Iris pigment epithelial cell (primary cell): ENCODE data around the gene MICALL2.

Experiments used
- DNase-seq: peaks from one replicate; pipeline ENCODE4 v3.0.0-alpha.2; 2011; ENCODE audit warnings: low read depth

Gene MICALL2

GRCh38 chr7:1493129-1493528 lies 33.9 kb upstream of the MICALL2 start:
- DNase-seq: no peak

GRCh38 chr7:1492640-1493039 lies 33.4 kb upstream of the MICALL2 start:
- DNase-seq: no peak

DNA sequence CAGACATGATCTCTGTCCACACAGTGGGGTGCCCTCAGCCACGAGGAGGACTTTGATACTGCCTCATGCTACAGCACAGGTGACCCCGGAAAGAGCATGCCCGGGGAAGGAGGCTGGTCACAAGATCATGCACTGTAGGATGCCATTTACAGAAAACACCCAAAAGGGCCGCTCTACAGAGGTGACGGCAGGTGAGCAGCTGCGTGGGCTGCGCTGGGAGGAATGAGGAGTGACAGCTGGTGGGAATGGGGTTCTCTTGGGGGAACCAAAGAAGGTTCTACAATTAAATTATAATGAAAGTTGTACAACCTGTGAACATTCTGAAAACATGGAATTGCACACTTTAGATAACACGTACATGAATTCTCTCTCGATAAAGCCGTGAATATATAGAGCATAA lies 33.0 kb upstream of the MICALL2 start:
- DNase-seq: no peak

DNA sequence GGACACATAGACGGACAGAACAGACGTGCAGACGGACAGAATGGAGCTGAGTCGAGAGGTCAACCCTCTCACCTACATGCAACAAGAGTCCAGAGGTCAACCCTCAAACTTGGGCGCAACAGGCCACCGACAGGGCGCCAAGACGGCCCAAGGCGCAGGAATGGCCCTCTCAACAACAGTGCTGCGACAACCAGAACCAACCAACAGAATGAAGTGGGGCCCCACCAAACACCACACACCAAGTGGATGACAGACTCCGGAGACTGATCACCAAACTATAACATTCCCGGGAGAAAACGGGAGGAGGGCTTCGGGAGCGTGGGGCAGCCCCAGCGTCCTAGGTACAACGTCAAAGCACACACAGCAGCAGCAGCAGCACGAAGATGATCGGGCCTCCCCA lies 31.6 kb upstream of the MICALL2 start:
- no peak for DNase-seq

DNA sequence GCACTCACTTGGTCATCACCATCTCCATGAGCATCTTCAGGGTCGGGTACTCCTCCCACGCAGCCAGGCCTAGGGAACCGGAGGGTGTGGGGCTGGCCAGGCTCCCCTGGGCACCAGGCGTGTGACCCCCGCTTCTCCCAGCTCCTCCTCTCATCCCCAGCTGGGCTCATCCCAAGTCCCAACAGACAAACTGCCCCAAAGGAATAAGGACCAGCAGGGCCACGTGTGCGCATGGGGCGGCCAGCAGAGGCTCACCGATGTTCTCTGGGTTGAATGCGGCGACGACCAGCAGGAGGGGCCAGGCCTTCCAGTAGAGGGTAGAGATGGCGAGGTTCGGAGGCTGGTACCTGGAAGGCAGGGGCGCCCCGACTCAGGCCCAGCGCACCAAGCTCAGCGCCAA lies 30.1 kb upstream of the MICALL2 start:
- no peak for DNase-seq

GRCh38 chr7:1488016-1488415 lies 28.7 kb upstream of the MICALL2 start:
- DNase-seq: no peak

- DNase-seq: no peak
Measured at GRCh38 chr7:1487466-1487865, 28.2 kb upstream of the MICALL2 start.

DNA sequence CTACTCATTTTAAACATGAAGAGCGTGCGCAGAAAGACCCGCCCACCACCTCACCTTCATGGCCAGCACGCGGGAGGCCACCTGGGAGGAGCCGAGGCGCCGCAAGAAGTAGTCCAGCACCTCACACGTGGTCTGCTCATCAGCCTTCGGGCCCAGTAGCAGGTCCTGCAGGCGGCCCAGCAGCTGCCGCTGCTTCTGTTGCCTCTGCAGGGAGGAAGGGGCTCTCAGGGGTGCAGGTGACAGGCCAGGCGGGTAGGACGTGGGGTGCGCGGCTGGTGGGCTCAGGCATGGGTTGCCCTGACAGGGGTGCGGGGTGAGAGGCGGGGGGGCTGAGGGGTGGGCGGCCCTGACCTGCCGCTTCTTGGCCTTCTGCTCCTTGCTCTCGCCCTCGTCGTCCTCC lies 27.3 kb upstream of the MICALL2 start:
- DNase-seq: no peak

GRCh38 chr7:1485156-1485555 lies 25.9 kb upstream of the MICALL2 start:
- no peak for DNase-seq

GRCh38 chr7:1484569-1484968 lies 25.3 kb upstream of the MICALL2 start:
- DNase-seq: no peak

DNA sequence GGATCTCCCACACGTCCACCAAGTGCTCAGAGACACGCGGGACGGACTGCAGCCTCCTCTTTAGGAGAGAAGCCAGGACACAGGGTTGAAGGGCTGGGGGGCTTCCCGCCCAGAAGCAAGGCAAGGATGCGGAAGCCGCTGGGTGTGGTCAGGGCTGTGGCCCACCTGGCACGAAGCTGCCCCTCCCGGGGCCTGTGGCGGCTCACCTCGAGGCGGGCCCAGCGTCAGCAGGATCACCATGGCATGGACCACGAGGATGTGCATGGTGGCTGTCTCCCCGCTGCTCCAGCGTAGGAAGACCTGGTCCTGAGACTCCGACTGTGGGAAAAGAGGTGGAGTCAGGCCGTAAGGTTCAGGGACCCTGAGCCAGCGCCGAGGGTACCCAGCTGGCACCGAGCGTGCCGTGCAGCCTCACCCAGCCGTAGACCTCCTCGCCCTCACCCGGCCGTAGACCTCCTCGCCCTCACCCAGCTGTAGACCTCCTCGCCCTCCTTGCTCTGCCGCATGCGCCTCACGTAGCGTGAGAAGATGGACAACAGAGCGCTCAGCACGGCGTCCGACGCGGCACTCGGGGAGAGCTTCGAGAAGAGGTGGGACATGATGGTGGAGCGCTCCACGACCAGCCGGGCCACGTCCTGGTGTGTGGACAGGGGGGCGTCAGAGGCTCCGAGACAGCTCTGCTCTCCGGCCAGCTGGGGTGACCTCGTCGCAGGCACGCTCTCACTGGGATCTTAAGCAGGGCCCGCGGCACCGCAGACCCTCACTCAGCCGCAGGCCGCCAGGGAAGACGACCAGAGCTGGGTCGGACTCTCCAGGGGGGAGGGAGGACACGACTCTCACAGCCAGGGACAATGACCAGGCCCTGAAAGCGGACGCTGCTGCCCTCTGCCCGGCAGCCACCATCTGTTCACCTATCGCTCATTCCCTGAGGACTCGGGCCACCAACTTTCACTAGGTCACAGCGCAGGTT lies 24.6 kb upstream of the MICALL2 start:
- no peak for DNase-seq

GRCh38 chr7:1483079-1483478 lies 23.8 kb upstream of the MICALL2 start:
- DNase-seq: no peak

DNA sequence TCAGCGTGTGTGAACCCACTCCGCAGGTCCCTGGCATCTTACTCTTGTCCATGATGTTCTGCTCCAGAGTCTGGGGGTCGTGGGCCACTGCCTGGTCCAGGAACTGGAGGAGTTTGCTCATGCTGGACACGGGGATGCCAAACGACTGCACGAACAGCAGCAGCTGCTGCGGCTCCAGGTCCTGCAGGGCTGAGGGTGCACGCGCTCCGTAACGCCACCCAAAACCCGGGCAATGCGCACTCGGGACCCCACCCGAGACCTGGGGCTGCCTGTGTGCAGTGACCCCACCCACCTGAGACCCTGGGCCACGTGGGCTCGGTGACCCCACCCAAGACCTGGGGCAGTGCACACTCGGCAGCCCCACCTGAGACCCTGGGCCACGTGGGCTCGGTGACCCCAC lies 22.0 kb upstream of the MICALL2 start:
- no peak for DNase-seq

GRCh38 chr7:1480670-1481069 lies 21.4 kb upstream of the MICALL2 start:
- DNase-seq: no peak

DNA sequence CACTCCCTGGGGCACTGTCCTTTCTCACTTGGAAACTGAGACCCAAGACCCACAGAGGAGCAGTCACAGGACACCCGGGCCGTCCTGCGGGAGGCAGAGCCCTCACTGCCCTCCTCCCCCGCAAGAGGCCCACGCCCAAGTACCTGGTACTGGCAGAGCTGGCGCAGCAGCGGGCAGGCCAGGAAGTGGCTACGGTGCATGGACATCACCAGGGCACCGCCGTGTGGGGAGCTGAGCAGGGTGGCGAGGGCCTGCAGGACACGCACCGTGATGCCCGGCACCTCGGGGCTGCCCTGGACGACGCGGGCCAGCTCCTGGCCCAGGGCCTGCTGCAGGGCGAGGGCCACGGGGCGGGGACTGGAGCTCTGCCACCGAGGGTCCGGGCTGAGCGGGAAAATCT lies 20.0 kb upstream of the MICALL2 start:
- DNase-seq: no peak

- no peak for DNase-seq
Measured at GRCh38 chr7:1478480-1478879, 19.2 kb upstream of the MICALL2 start.

GRCh38 chr7:1476859-1477258 lies 17.6 kb upstream of the MICALL2 start:
- no peak for DNase-seq

DNA sequence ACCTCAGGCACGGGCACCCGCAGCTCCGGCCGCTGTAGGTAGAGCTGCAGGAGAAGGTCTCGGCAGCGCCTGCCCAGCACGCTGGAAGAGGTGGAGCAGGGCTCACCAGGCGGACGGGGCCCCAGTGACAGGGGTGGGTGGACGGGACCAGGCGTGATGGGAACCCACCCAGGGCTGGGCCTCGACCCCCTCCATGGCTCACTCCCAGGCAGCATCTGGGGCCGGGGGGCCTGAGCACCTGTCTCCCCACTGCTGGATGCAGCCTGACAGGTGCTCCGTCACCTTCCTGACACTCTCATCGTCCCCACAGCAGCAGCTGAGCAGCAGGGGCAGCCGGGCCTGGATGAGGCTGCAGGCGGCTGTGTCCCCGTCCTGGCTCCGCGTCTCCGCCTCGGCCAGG lies 16.7 kb upstream of the MICALL2 start:
- no peak for DNase-seq

GRCh38 chr7:1475393-1475792 lies 16.1 kb upstream of the MICALL2 start:
- DNase-seq: no peak

DNA sequence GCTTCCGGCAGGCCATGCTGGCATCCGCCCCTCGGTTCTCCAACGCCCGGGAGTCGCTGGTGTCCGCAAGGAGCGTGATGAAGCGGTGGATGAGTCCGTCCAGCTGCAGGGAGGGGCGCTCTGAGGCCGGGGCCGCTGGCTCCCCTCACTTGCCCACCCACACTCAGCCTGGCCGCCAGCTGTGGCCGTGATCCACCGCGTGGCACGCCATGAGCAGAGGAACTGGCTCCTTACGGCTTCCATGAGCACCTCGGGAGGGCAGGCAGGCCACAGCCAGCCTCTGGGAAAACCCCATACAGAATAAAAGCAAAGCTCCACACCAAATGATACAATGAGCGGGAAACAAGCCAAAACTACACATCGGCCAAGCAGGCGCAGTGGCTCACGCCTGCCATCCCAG lies 15.5 kb upstream of the MICALL2 start:
- DNase-seq: no peak

DNA sequence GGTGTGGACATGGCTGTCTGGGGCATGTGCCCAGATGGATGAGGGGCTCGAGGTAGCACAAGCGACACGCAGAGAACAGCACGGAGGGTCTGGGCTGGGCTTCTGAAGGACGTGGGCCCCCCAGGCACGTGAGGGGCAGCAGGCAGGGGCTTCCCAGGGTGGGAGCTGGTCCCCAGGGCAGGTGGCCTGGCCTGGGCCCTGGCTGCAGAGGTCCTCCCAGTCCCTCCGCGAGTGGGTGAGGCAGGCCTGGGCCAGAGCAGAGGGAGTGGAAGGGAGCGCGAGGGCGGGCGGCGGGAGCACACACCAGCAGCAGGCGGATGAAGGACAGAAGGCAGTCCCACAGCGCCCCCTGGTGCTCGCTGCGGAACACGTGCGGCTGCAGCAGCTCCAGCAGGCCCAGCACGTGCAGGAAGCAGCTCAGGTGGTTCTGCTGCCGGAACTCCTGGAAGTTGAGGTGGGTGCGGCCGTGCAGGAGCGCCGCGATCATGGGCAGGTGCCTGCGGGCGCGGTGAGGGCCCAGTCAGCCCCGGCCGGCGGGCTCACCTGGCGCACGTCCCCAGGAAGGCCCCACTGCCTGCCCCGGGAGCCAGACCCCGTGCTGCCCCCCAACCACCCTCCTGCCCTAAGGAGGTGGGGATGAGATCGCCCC lies 14.7 kb upstream of the MICALL2 start:
- peak; percentile 81 for DNase-seq

DNA sequence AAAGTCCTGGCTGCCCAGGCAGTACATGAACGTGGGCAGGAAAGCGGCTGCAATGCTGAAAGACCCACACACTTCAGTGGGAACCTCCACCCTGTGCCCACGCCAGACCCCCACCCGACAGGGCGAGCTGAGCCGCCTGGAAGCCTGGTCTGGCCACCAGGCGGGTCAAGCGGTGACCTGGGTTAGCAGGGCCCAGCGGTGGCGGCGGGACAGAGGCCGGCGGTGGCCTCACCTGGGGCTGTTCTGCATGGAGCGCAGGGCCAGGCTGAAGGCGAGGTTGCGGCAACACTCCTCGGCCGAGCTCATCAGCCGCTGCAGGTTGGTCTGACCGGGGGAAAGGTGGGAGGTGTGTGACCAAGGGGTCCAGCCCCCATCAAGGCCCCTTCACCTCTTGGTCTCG lies 11.6 kb upstream of the MICALL2 start:
- DNase-seq: no peak

- no peak for DNase-seq
Measured at GRCh38 chr7:1468643-1469298, 9.5 kb upstream of the MICALL2 start.
